NCI-H187 (cell line): ENCODE results near the gene ZBTB34.

Source experiments
- DNase-seq, 2 experiments: peaks; one replicate each; lab custom pipeline; 2025; lab: John Stamatoyannopoulos, UW

ZBTB34 gene

DNA sequence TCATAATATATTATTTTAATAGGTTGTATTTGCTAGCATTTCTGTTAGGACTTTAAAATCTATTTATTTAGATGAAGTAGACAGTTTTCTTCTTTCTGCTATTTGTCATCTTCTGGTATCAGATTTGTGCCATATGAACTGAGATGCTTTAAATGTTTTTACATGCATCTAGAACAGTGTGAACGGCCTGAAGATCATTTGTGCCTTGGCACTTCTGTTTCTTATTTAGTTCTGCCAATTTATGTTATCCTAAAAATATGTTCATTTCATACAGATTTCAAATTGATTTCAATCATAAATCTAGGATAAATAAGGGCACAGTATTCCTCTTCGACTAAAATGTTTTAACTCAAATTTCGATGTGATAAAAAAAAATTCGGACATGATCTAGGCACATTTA is 16.1 kb downstream of the ZBTB34 start:
- DNase-seq, result no peak

DNA sequence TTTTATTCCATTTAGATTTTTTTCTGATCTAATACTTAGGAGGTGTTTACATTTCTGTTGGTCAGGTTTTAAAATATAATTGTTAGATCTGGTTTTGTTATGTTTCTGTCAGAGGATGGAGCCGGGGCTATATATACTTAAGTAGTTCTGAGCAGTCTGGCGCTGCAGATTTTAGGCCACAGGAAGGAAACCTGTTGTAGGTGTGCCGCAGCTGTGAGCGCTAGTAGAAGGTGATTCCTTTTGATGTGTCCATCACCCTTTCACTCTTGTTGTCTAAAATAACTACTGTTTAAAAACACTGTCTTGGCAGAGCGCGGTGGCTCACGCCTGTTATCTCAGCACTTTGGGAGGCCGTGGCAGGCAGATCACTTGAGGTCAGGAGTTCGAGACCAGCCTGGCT is 17.0 kb downstream of the ZBTB34 start:
- DNase-seq, result no peak

DNA sequence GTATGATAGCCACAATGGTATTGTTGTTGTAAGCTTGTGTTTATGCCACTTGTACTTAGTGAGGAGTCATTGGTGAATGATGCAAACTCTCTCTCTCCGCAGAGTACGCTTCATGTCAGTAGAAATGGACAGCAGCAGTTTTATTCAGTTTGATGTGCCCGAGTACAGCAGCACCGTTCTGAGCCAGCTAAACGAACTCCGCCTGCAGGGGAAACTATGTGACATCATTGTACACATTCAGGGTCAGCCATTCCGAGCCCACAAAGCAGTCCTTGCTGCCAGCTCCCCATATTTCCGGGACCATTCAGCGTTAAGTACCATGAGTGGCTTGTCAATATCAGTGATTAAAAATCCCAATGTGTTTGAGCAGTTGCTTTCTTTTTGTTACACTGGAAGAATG is 18.8 kb downstream of the ZBTB34 start:
- no peak for DNase-seq

GRCh38 chr9:126880226-126880946 is 19.9 kb downstream of the ZBTB34 start:
- no peak for DNase-seq

DNA sequence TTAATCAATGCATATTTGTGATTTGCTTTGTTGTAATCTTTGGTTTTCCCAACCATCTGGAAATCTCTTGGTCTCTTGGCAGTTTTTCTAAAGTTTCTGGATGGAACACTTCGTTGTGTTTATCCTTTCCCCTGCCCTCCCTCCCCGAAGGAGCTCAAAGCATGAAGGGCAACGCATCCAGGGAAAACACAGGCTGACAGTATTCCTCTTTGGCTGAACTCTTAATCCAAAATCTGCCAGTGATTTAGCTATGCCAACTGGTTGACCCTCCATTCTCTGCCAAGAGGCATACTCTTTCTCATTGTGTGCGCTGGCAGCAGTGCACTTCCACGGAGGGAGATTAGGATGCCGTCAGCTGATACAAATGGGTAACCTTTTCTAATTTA is 20.5 kb downstream of the ZBTB34 start:
- no peak for DNase-seq

DNA sequence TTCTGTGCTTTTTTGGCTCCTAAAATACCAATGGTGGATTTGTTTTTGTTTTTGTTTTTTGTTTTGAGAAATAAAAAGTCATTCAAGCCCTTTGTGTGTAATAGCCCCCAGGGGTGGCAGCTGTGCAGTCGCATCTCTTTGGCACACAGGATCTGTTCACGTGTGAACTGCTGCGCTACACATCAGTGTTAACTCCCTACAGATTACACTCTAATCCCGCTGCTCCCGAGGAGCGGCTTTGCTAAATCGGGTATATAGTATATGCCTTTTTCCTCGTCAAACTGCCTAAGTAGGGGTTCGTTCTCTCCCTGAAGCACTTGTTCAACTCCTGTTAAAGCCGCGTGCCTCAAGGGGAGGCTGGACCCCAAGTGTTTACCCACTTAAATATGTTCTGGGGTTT is 22.3 kb downstream of the ZBTB34 start:
- no peak for DNase-seq

DNA sequence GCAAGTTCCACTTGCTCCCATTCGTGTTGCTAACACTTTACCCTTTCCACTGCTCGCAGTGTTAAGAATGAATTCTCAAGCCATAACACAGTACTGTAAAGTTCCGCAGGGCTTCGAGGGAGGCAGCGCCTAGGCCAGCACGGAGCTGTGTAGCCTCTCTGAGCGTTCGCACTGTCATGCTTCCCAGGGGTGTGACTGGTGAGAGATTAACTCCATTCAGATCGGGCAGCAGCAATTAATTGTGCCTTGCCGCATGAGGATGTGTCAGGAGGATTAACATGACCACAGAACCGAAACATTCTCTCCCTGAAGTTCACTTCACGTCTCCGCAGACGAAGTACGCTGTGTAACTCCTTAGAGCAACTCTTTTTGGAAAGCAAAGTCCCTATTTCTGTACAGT is 23.2 kb downstream of the ZBTB34 start:
- no peak for DNase-seq

GRCh38 chr9:126885131-126885641 is 24.7 kb downstream of the ZBTB34 start:
- no peak for DNase-seq

- DNase-seq, result no peak
Observed at GRCh38 chr9:126886034-126886822, 25.8 kb downstream of the ZBTB34 start.

DNA sequence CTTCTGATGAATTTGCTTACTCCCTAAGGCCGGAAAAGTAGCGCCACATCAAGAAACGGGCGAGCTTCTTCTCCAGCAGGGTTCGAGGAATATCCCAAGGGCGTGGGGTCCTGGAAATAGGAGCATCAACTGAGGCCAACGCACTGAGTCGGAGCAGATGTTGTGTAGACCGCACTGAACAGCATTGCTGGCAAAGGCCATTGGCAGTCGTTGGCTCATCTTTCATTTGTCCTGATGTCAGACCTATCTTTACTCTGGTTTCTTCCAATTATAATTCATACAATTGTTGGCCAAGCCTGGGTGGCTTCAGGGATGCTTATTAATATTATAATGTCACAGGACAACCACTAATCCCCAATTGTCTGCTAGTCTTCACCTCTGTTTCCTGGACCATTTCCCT is 26.5 kb downstream of the ZBTB34 start:
- no peak for DNase-seq

GRCh38 chr9:126891676-126892075 is 31.2 kb downstream of the ZBTB34 start:
- DNase-seq, result no peak

DNA sequence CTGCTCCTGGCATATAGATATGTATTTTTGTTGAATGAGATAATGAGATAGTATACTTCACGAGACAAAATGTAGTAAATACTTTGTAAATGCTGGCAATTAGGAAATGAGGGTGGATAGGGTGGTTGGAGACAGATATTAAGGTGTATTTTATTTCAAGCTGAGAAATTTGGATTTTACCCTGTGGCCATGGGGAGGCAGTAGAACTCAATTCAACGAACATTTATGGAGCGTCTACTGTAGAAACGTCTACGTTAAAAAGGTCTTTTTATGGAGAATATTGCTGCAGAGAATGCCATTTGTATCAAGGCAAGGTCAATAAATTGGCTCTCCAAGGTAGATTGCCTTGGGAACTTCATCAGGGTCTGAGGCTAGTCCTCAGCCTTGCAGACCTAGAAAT is 32.6 kb downstream of the ZBTB34 start:
- no peak for DNase-seq

DNA sequence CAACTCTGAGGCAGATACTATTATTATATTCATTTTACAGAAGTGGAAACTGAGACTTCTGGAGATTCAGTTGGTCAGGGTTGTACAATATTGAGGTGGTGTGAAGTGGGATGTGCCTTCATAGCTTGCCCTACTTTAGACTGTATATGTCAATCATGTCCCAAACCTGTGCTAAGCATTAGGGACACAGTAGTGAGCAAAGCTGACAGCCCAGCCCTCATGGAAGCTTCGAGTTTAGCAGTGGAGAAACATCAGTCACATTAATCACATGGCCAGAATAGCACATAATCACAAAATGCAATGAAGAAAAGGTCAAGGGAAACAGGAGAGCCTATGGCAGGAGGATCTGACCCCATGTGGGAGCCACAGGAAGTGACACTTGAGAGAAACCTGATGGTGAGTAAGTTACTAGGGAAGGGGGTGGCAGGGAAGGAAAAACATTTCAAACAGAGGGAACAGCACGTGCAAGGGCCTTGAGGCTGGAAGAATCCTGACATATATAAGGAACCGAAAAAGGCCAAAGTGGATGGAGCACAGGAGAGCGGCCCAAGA is 33.7 kb downstream of the ZBTB34 start:
- no peak for DNase-seq

DNA sequence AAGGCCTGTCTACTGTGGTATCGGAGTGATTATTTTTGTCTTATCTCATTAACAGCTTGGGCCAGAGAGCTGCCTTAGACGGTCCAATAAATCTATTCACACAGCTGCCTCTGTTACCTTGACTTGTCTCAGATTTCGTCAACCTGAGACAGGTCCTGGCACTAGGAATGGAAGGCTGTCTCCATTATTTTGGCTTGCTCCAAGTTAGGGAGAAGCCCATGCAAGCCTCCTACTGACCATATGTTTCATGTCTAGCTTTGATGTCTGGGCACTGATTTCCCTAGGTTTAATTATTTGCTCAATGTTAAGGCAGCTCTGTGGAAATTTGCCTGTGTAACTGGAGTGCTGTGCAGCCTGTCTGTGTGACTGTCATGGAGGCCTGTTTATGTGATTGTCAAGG is 41.8 kb downstream of the ZBTB34 start:
- no peak for DNase-seq

DNA sequence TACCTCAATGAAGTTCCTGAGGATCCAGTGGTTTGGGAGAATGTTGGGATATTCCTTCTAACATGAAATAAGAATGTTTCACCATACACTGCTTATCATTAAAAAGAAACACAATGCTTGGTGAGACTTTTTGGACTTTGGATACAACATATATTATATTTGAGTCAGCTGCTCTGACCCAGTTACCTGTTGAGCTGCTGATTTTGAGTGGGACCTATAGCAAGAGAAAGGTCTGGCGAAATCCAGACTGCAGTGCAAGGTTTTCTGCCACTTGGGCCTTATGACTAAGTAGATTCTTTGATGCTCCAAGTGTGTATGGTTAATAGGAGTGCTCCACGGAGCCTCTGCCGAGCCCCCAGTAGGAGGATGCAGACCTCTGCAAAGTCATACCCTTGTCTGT is 44.1 kb downstream of the ZBTB34 start:
- DNase-seq, result no peak

DNA sequence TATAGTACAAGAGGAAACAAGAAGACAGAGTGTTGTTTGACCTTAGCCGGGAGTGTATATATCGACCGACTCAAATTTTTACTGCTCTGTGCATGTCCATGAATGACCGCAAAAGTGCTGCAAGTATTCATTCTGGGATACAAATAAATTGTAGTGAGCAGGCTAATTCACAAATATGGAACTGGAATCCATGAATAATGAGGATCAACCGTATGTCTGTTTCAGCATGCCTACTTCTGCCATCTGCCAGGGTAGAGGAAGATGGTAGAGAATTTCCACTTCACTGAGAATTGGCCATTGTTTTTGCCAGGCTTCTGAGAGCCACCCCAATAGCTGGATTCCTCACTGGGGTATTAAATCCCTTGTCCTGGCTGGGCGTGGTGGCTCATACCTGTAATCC is 45.7 kb downstream of the ZBTB34 start:
- no peak for DNase-seq

GRCh38 chr9:126907058-126907457 is 46.6 kb downstream of the ZBTB34 start:
- no peak for DNase-seq

DNA sequence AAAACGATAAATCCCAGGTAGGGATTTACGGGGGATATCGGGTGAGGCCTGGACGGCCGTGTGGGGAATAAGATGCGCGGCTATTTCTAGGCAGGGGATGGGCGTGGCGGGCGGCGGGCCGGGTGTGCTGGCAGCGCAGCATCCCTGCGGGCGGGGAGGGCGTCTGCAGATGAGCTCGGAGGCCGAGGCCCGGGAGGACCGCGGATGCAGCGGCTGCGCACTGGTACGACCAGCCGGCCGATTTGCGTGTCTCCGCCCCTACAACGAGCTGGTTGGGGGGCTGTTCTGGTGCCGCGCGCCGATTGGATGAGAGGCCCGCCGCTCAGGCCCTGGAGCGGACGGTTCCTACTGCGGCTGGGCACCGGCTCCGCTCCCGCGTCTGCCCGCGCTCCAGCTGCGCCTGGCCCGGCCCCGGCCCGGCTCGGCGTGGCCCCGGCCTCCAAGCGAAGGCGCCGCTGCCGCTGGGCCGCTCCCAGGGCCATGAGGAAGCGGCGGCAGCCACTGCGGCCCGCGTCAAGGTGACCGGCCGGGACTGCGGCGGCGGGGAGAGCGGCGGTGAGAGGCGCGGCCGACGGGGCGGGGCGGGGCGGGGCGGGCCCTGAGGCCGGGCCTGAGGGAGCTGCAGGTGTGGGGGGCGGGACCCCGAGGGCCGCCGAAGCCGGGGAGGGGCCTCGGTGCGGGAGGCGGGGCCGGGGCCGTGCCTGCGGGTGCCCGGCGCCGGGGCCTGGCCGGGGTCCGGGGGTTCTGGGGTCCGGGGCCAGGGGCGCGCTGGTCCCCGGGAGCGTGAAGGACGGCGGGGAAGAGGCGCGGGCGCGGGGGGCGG is 54.2 kb downstream of the ZBTB34 start, which contains the start of gene RALGPS1:
RALGPS1 (plus strand) TSS at position 325 of the 823 bp plus-strand sequence. CDS start 47,508 bp downstream, outside the sequence.
- DNase-seq, result peak; percentile 54 to 88

- peak in 1 of 2 experiments; percentile 60 for DNase-seq
Observed at GRCh38 chr9:126915281-126915816, 54.9 kb downstream of the ZBTB34 start.

DNA sequence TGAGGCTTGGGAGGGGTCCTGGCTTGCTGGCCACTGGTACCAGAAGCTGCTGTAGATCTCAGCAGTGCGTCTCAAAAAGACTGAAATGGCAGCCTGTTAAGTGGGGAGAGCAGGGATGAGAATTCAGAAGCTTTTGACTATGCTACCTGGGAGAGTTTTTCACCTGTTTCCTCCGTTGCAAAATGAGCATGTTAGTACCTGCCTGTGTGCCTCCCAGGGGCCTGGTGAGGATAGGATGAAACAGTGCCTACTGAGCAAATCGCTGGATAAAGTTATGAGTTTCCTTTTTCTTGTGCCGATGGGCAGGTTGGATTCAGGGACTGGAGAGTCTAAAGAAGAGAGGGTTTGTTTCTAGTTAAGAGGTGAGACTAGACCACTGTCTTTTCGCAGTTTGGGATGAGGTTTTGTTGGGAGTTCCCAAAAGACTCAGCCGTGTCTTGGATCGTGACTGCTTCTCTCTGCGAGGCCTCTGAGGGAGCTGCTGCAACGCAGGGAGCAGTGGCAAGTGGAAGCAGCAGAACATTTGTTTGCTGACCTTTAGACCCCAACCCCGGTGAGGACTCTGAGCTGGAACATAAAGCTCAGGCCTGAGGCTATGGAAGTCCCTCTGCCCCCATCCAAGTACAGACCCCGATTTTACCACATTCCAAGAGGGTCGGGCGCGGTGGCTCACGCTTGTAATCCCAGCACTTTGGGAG is 55.6 kb downstream of the ZBTB34 start:
- DNase-seq, result no peak

DNA sequence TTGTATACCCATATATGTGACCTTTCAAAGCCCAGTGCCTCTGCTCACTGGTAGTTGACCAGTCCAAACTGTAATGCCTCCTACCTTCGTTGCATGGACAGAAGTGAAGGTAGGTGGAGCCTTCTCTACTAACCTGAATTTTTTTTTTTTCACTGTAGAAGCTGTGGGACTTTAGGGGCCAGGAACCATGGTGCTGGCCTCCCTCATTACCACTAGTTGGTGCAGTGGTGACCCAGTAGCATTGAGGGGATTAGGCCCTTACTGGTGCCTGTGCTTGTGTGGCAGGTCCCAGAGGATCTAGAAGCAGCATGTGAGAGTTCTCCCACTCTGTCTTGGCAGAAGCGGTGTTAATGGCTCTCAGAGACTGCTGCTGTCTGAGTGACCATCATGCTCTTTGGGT is 56.5 kb downstream of the ZBTB34 start:
- DNase-seq, result no peak
